Transverse colon (tissue), 4 donors: Measurements from ENCODE around the gene ZNF783.

Source experiments
- EP300 ChIP-seq: sonication (generic); formaldehyde crosslinking; IDR thresholded peaks from one replicate; pipeline ENCODE4 v1.6.1; 2017; ENCODE audit warnings: antibody characterized with exemption, low read depth
- POLR2A ChIP-seq: fragments of 450-650 bp; IDR thresholded peaks from one replicate; pipeline ENCODE4 v1.6.1; 2016; ENCODE audit warnings: antibody characterized with exemption, mild to moderate bottlenecking, moderate library complexity
- POLR2AphosphoS5 ChIP-seq, 3 donors: sonication (generic); formaldehyde crosslinking; IDR thresholded peaks; one replicate each; pipeline ENCODE4 v1.6.1; 2016; ENCODE audit warnings: antibody characterized with exemption in 3 of 3
- TF ChIP-seq, protein P1 (sequence below), 5 experiments: fragments of 200-600 bp in 3 of 5; fragments of 450-650 bp in 2 of 5; sonication (generic) in 3 of 5; IDR thresholded peaks; 1 replicate in 2 of 5; 2 replicates in 3 of 5; pipeline ENCODE4 v1.5.1; 2016 to 2017; ENCODE audit warnings: antibody characterized with exemption in 5 of 5, inconsistent platforms in 3 of 5, mild to moderate bottlenecking in 2 of 5, moderate library complexity in 1 of 5

DNA sequence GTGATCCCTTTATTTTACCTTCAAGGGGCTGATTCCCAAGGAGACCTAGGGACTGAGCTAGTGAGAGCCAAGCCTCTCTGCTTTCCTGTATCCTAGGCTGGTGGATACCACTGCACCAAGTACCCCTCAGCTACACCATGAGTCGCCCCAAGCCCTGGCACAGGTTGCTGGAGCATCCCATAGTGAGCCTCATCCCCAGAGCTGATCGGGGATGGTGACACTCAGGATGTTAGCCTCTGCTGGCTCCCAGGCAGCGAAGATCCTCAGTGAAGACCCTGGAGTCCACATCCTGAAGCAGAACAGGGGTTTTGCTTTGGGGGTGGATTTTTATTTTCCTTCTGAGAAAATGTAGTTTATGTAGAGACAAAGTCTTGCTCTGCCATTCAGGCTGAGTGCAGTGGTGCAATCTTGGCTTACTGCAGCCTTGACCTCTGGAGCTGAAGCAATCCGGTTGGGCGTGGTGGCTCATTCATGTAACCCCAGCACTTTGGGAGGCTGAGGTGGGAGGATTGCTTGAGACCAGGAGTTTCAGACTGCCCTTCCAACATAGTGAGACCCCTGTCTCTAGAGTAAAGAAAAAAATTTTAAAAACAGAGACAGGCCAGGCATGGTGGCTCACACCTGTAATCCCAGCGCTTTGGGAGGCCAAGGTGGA lies 35.0 kb upstream of the ZNF783 start:
- TF ChIP-seq, protein P1, sequence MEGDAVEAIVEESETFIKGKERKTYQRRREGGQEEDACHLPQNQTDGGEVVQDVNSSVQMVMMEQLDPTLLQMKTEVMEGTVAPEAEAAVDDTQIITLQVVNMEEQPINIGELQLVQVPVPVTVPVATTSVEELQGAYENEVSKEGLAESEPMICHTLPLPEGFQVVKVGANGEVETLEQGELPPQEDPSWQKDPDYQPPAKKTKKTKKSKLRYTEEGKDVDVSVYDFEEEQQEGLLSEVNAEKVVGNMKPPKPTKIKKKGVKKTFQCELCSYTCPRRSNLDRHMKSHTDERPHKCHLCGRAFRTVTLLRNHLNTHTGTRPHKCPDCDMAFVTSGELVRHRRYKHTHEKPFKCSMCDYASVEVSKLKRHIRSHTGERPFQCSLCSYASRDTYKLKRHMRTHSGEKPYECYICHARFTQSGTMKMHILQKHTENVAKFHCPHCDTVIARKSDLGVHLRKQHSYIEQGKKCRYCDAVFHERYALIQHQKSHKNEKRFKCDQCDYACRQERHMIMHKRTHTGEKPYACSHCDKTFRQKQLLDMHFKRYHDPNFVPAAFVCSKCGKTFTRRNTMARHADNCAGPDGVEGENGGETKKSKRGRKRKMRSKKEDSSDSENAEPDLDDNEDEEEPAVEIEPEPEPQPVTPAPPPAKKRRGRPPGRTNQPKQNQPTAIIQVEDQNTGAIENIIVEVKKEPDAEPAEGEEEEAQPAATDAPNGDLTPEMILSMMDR (IDR thresholded peaks at IDR 0.05) = no peak
- no peak for TF ChIP-seq POLR2A
- TF ChIP-seq POLR2AphosphoS5 (IDR thresholded peaks at IDR 0.05) = no peak
- TF ChIP-seq EP300 = no peak
